Smooth muscle cell of the brain vasculature (primary cell): ENCODE data around the gene TBXA2R.

Source experiments
- DNase-seq: peaks from one replicate; pipeline ENCODE4 v3.0.0-alpha.2; 2012; ENCODE audit warnings: low read depth, low spot score

TBXA2R gene

GRCh38 chr19:3619631-3620012 lies 12.9 kb upstream of the TBXA2R start:
- DNase-seq: no peak

GRCh38 chr19:3618811-3619630 lies 12.3 kb upstream of the TBXA2R start:
- DNase-seq: no peak

- no peak for DNase-seq
These were observed 11.6 kb upstream of the TBXA2R start for GRCh38 chr19:3618144-3618810.

- DNase-seq: no peak
These were observed 10.8 kb upstream of the TBXA2R start for GRCh38 chr19:3617463-3617862.

GRCh38 chr19:3615524-3616135 lies 9.0 kb upstream of the TBXA2R start:
- no peak for DNase-seq

- DNase-seq: no peak
These were observed 8.3 kb upstream of the TBXA2R start for GRCh38 chr19:3614858-3615505.

GRCh38 chr19:3613818-3614661 lies 7.4 kb upstream of the TBXA2R start:
- no peak for DNase-seq

- no peak for DNase-seq
These were observed 6.4 kb upstream of the TBXA2R start for GRCh38 chr19:3612901-3613741.

- no peak for DNase-seq
These were observed 5.7 kb upstream of the TBXA2R start for GRCh38 chr19:3612330-3612729.

GRCh38 chr19:3611841-3612240 lies 5.2 kb upstream of the TBXA2R start:
- no peak for DNase-seq

GRCh38 chr19:3610745-3611717 lies 4.4 kb upstream of the TBXA2R start:
- no peak for DNase-seq

- no peak for DNase-seq
These were observed 3.4 kb upstream of the TBXA2R start for GRCh38 chr19:3609779-3610719.

GRCh38 chr19:3608750-3609322 lies 2.2 kb upstream of the TBXA2R start:
- peak; percentile 67 for DNase-seq

GRCh38 chr19:3608079-3608641 lies 1.5 kb upstream of the TBXA2R start:
- no peak for DNase-seq

- DNase-seq: no peak
These were observed 816 bp upstream of the TBXA2R start for GRCh38 chr19:3607303-3608078.

GRCh38 chr19:3606174-3606689 lies 443 bp downstream of the TBXA2R start:
- no peak for DNase-seq
